Measurements from ENCODE around the gene PRSS21.

PRSS21 gene

GRCh38 chr16:2816751-2817339 lies at the start of gene PRSS21:
TSS of gene PRSS21 (plus strand) at chr16:2817237. CDS start at chr16:2817269, 32 bp downstream.
- no peak for DNase-seq

GRCh38 chr16:2767891-2768290 lies 49.1 kb upstream of the PRSS21 start:
- DNase-seq: no peak

GRCh38 chr16:2768403-2769089 lies 48.5 kb upstream of the PRSS21 start:
- no peak for DNase-seq

- DNase-seq: no peak
Measured at GRCh38 chr16:2769100-2769529, 47.9 kb upstream of the PRSS21 start.

GRCh38 chr16:2769675-2770056 lies 47.4 kb upstream of the PRSS21 start:
- DNase-seq: no peak

GRCh38 chr16:2770057-2770951 lies 46.7 kb upstream of the PRSS21 start:
- no peak for DNase-seq

- no peak for DNase-seq
Measured at GRCh38 chr16:2771496-2772402, 45.3 kb upstream of the PRSS21 start.

- DNase-seq: no peak
Measured at GRCh38 chr16:2773188-2773968, 43.7 kb upstream of the PRSS21 start.

- DNase-seq: no peak
Measured at GRCh38 chr16:2774161-2774891, 42.7 kb upstream of the PRSS21 start.

- DNase-seq: no peak
Measured at GRCh38 chr16:2775131-2775716, 41.8 kb upstream of the PRSS21 start.

- no peak for DNase-seq
Measured at GRCh38 chr16:2775765-2776499, 41.1 kb upstream of the PRSS21 start.

- DNase-seq: peak; percentile 34
Measured at GRCh38 chr16:2776500-2777139, 40.4 kb upstream of the PRSS21 start.

GRCh38 chr16:2777231-2777902 lies 39.7 kb upstream of the PRSS21 start, which contains the start of gene ELOB:
TSS of gene ELOB (minus strand) at chr16:2777280. CDS start at chr16:2777239, 41 bp downstream.
- peak; percentile 90 for DNase-seq

- no peak for DNase-seq
Measured at GRCh38 chr16:2777903-2778629, 39.0 kb upstream of the PRSS21 start.

GRCh38 chr16:2778630-2778958 lies 38.4 kb upstream of the PRSS21 start:
- DNase-seq: no peak

GRCh38 chr16:2779151-2779920 lies 37.7 kb upstream of the PRSS21 start:
- no peak for DNase-seq
